GM12872 (cell line): Measurements from ENCODE around the gene GFRA1.

Experiments used
- TF ChIP-seq, protein P1 (sequence below): IDR thresholded peaks from 3 replicates; pipeline ENCODE4 v1.5.1; 2011; ENCODE audit warnings: low read depth, mild to moderate bottlenecking, low read length, moderate library complexity; ENCODE audit not compliant: insufficient read depth

Gene GFRA1

DNA sequence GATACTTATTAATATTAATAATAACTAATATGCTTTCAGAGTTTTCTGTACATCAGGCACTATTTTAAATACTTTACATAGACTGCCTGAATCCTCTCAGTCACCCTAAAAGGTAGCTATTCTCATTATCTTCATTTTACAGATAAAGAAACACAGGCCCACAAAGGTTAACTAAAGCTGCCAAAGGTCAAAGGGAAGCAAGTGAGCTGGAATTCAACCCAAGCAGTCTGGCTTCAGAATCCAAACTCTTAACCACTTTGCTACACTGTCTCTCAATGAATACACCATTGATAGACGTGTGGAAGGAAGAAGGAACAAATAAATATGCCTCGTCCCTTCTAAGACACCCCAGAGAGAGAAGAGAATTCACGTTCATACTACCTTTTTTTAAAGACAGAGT, 52.0 kb downstream of the GFRA1 start:
- TF ChIP-seq, protein P1, sequence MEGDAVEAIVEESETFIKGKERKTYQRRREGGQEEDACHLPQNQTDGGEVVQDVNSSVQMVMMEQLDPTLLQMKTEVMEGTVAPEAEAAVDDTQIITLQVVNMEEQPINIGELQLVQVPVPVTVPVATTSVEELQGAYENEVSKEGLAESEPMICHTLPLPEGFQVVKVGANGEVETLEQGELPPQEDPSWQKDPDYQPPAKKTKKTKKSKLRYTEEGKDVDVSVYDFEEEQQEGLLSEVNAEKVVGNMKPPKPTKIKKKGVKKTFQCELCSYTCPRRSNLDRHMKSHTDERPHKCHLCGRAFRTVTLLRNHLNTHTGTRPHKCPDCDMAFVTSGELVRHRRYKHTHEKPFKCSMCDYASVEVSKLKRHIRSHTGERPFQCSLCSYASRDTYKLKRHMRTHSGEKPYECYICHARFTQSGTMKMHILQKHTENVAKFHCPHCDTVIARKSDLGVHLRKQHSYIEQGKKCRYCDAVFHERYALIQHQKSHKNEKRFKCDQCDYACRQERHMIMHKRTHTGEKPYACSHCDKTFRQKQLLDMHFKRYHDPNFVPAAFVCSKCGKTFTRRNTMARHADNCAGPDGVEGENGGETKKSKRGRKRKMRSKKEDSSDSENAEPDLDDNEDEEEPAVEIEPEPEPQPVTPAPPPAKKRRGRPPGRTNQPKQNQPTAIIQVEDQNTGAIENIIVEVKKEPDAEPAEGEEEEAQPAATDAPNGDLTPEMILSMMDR: no peak

DNA sequence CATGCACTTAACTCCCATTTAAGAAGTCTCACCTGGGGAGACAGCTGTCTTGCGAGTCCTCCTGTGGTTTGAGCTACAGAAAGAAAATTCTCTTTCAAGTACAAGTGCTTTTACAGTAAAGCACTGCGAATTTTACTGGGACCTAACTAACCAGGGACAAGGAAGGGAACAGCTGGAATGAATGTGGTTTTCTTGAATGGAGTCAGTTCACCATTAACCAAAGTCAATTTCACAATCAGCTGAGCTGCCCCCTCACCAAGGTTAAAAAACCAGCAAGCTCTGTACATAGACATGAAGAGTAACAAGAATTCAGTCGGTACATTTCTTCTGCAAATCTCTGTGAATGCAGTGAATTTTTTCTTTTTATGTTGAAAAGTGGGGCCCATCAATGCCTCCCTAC, 56.3 kb downstream of the GFRA1 start:
- TF ChIP-seq, protein P1: no peak

DNA sequence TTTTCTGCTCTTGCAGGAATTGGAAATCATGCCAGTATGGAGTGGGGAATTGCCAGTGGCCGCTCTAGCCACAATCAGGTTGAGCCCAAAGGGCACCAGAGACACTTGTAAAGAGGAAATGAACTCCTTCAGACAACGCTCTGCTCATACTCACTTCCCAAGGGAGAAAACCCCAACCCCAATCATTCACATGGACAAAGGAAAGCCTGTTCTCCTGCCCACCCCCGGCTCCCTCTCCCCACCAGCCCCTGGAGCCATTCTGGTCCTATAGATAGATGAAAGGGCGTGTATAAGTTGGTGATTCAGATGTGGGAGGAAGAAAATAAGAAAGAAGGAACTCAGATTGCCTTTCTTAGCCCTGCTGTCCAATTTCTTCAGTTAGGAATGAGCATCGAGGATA, 57.4 kb downstream of the GFRA1 start:
- TF ChIP-seq, protein P1: no peak

DNA sequence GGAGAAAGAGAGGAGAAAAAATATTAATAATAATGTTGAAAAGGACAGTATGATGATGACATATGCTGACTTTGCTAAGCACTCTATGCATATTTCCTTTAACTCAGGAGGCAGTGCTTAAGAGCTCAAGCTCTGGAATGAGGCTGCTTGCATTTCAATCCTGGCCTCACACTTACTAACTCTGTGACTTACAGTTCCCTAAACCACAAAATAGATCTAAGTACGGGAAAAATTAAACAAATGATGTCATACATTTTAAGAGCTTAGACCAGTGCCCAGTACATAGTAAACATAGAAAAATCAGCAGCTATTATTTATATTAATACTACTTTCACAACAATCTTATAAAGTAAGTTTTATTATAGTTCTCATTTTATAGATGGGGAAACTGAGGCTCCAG, 61.3 kb downstream of the GFRA1 start:
- TF ChIP-seq, protein P1: no peak

DNA sequence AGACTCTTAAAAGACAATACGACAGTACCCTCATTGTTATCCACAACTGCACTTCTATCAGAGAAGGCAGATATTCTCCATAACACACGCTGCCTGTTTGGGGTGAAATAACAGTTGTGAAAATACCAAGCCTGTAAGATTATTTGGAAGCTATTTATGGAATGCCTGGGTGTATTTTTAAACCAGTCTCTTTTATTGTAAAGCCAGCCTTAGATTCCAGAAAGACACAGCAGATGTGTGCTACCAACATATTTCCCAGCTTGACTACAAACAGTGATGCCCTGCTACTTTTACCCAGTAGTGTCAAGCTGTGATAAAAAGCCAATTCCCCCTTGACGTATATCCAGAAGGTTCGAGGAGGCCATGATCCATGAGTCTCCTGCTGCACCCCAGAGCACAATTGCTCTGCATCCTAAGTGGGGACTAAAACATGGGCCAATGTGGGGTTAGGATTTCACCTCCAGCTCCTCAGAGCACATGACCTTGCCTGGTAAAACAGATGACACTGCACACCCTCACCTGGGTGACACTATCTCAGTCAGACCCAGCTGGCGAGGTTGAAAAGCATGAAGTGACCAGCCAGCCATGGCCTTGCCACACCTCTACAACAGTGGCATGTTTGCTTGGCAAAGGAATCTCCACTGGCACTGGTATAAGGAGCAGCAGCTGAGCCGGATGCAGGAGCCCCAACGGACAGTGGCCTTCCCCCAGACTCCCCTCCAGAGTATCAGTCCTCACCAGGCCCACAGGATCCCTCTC, 62.2 kb downstream of the GFRA1 start:
- TF ChIP-seq, protein P1: no peak

DNA sequence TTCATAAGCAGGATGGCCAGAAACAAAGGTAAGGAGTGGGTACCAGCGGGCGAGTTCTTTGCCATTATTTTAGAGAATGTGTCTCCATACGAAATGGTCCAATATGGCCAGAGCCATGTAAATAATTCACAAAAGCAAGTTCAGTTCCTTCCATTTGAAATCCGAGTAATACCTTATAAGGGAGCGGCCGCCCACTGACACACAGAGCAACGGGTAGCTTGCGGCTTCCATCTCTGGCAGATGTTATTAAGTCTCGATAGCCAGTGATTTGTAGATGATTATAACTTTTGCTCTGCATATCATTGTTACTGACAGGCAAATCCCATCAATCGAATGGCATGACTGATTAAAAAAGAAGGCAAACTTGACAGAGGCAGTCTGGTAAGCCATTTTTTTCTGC, 63.2 kb downstream of the GFRA1 start:
- TF ChIP-seq, protein P1: no peak

DNA sequence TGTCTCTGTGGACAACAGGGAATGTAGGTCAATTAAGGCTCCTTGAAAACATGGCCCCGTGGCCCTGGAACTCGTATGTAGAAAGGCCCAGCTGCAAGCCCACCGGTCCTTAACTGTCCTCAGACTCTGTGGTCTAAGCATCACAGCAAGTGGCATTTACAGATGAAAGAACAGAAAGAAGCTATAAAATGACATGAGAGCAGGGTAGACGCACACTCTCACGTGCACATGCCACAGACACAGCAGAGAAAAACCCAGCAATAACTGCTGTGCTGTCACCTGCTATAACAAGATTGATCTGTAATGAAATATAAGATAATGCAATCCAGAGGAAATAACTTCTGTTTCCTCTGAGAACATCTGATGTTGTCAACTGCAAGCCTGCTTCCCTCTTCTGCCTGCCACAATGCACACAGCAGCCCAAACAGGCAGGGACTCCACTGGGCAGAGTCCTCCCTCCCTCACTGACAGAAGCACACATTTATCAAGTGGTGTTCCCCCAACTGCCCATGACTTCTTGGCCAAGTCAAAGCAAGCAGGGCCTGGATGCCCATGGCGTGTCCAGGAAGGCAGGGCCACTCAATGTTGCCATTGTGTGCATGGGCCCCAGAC, 63.9 kb downstream of the GFRA1 start:
- TF ChIP-seq, protein P1: no peak
